ENCODE data around the gene PGAM1.

- TF ChIP-seq EP300 (IDR thresholded peaks at IDR 0.05; ENCODE audit: low read depth) (no peak), POLR2A (IDR thresholded peaks at IDR 0.05) (no peak), CTCF (IDR thresholded peaks at IDR 0.05) (no peak)
Measured at GRCh38 chr10:97444212-97444611, 18.2 kb downstream of the PGAM1 start.
